ENCODE results near the gene SPTLC2.
A peak's percentile ranks its signal among the peaks of the same experiment; 100 is the strongest.
"Not testable (repeated sequence)": the region's sequence is repeated elsewhere in the genome, so short reads cannot be mapped to it uniquely, and the experiment has no call there.

Gene SPTLC2

GRCh38 chr14:77585385-77585784 is 31.1 kb downstream of the SPTLC2 start:
- no peak for DNase-seq

GRCh38 chr14:77584809-77585208 is 31.6 kb downstream of the SPTLC2 start:
- no peak for DNase-seq

GRCh38 chr14:77583657-77584056 is 32.8 kb downstream of the SPTLC2 start:
- DNase-seq: no peak

- no peak for DNase-seq
These were observed 33.9 kb downstream of the SPTLC2 start for GRCh38 chr14:77582511-77582910.

- peak; percentile 3 for DNase-seq
These were observed 35.4 kb downstream of the SPTLC2 start for GRCh38 chr14:77580964-77581505.

- no peak for DNase-seq
These were observed 36.0 kb downstream of the SPTLC2 start for GRCh38 chr14:77580477-77580876.

- DNase-seq: no peak
These were observed 36.7 kb downstream of the SPTLC2 start for GRCh38 chr14:77579780-77580179.

GRCh38 chr14:77579065-77579464 is 37.4 kb downstream of the SPTLC2 start:
- no peak for DNase-seq

- no peak for DNase-seq
These were observed 41.9 kb downstream of the SPTLC2 start for GRCh38 chr14:77574446-77575115.

GRCh38 chr14:77573964-77574363 is 42.5 kb downstream of the SPTLC2 start:
- DNase-seq: no peak

GRCh38 chr14:77570706-77571268 is 45.6 kb downstream of the SPTLC2 start:
- no peak for DNase-seq

GRCh38 chr14:77565994-77566305 is 50.5 kb downstream of the SPTLC2 start:
- DNase-seq: no peak

- no peak for DNase-seq
These were observed 51.0 kb downstream of the SPTLC2 start for GRCh38 chr14:77565289-77565993.

- no peak for DNase-seq
These were observed 53.8 kb downstream of the SPTLC2 start for GRCh38 chr14:77562681-77563080.

GRCh38 chr14:77561881-77562280 is 54.6 kb downstream of the SPTLC2 start:
- DNase-seq: no peak

- DNase-seq: no peak
These were observed 57.1 kb downstream of the SPTLC2 start for GRCh38 chr14:77559381-77559780.

- DNase-seq: no peak
These were observed 59.0 kb downstream of the SPTLC2 start for GRCh38 chr14:77557391-77557790.

- DNase-seq: no peak
These were observed 59.5 kb downstream of the SPTLC2 start for GRCh38 chr14:77556946-77557345.

- DNase-seq: no peak
These were observed 61.4 kb downstream of the SPTLC2 start for GRCh38 chr14:77554816-77555599.

GRCh38 chr14:77554207-77554606 is 62.2 kb downstream of the SPTLC2 start:
- no peak for DNase-seq

GRCh38 chr14:77549451-77549850 is 67.0 kb downstream of the SPTLC2 start:
- no peak for DNase-seq

GRCh38 chr14:77547512-77548180 is 68.8 kb downstream of the SPTLC2 start:
- no peak for DNase-seq

GRCh38 chr14:77545171-77545570 is 71.3 kb downstream of the SPTLC2 start:
- not testable (repeated sequence) for DNase-seq
